Activated CD8-positive, alpha-beta memory T cell treated with anti-CD3 and anti-CD28 coated beads, Interleukin-2, amount 50 U/mL, for 1 hour (primary cell): ENCODE data around the gene RASL10A.

Source experiments
- DNase-seq: peaks from one replicate; pipeline ENCODE4 v3.0.0-alpha.2; 2020; ENCODE audit errors: extremely low read depth

RASL10A gene

GRCh38 chr22:29323641-29324040, 8.1 kb upstream of the RASL10A start:
- DNase-seq: no peak

GRCh38 chr22:29320546-29320945, 5.0 kb upstream of the RASL10A start:
- no peak for DNase-seq

GRCh38 chr22:29319072-29319471, 3.6 kb upstream of the RASL10A start:
- DNase-seq: no peak

- no peak for DNase-seq
Measured at GRCh38 chr22:29317827-29318454, 2.4 kb upstream of the RASL10A start.

GRCh38 chr22:29316141-29316828, 788 bp upstream of the RASL10A start:
- DNase-seq: no peak

GRCh38 chr22:29314537-29315285, 786 bp downstream of the RASL10A start:
- no peak for DNase-seq

- DNase-seq: no peak
Measured at GRCh38 chr22:29313576-29314466, 1.7 kb downstream of the RASL10A start.

GRCh38 chr22:29313126-29313575, 2.3 kb downstream of the RASL10A start:
- DNase-seq: no peak

- DNase-seq: no peak
Measured at GRCh38 chr22:29312218-29313125, 3.0 kb downstream of the RASL10A start.

- no peak for DNase-seq
Measured at GRCh38 chr22:29311464-29312217, 3.9 kb downstream of the RASL10A start.

- DNase-seq: no peak
Measured at GRCh38 chr22:29310863-29311339, 4.6 kb downstream of the RASL10A start.

GRCh38 chr22:29310065-29310862, 5.2 kb downstream of the RASL10A start:
- DNase-seq: no peak

GRCh38 chr22:29309332-29310064, 6.0 kb downstream of the RASL10A start:
- DNase-seq: no peak

- DNase-seq: no peak
Measured at GRCh38 chr22:29308791-29309262, 6.7 kb downstream of the RASL10A start.

GRCh38 chr22:29308148-29308790, 7.2 kb downstream of the RASL10A start:
- no peak for DNase-seq

- DNase-seq: no peak
Measured at GRCh38 chr22:29307596-29308147, 7.8 kb downstream of the RASL10A start.
